ENCODE results near the gene MORN3.

DNA sequence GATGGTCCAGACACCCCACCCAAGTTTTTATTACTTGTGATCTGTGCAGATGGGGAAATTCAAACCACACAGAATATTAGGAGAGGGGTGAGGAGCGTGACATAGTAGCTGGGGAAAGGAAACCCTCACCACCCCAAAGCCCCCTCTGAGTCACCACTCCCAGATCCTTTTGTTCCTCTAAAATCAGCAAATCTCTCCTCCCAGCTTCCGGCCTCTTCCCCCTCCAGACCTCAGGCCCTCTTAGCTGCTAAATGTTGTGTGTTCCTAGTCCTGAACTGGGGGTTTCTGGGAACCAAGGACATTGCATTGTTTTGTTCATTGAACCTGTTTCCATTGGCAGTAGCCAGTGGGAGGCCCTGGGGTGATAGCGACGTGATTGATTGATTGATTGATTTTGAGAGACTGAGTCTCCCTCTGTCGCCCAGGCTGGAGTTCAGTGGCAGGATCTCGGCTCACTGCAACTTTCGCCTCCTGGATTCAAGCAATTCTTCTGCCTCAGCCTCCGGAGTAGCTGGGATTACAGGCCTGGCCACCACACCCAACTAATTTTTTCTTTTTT lies 49.0 kb downstream of the MORN3 start:
- TF ChIP-seq, protein P1, sequence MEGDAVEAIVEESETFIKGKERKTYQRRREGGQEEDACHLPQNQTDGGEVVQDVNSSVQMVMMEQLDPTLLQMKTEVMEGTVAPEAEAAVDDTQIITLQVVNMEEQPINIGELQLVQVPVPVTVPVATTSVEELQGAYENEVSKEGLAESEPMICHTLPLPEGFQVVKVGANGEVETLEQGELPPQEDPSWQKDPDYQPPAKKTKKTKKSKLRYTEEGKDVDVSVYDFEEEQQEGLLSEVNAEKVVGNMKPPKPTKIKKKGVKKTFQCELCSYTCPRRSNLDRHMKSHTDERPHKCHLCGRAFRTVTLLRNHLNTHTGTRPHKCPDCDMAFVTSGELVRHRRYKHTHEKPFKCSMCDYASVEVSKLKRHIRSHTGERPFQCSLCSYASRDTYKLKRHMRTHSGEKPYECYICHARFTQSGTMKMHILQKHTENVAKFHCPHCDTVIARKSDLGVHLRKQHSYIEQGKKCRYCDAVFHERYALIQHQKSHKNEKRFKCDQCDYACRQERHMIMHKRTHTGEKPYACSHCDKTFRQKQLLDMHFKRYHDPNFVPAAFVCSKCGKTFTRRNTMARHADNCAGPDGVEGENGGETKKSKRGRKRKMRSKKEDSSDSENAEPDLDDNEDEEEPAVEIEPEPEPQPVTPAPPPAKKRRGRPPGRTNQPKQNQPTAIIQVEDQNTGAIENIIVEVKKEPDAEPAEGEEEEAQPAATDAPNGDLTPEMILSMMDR (optimal IDR thresholded peaks at IDR 0.05 in 1 of 3, IDR thresholded peaks at IDR 0.05 in 1 of 3, conservative IDR thresholded peaks at IDR 0.05 in 1 of 3; ENCODE audit: extremely low read depth in 1 of 3, insufficient read depth in 2 of 3, low read length in 3 of 3): no peak
- TF ChIP-seq EZH2 (IDR thresholded peaks at IDR 0.05; ENCODE audit: low read length): no peak

Measured in keratinocyte (primary cell).